ENCODE results near the gene TTC34.

The TTC34 gene

DNA sequence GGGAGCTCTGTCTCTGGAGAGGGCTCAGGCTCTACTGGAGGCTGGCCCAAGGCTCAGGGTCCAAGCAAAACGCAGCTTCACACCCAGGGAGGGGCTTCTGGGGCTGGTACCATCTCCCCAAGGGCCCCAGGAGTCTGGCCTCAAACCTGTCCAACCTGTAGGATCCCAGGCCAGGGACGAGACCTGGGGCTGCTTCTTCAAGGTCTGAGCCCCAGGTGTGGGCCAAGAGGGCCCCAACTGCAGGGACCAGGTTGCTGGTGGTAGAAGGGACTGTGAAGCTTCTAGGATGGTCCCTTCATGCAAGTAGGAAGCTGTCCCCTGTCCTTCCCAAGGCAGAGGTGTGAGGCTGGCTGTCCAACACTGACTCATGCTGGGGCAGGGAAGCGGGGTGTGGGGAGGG lies 160.9 kb downstream of the TTC34 start:
- DNase-seq (ENCODE audit: low read depth), result no peak
- Histone ChIP-seq H3K36me3 (ENCODE audit: control insufficient read depth, insufficient read depth, low read length, severe bottlenecking) (no peaks in the 10 kb centered on the region), H3K9ac (ENCODE audit: low read length) (no peak overlapping the region), H3K4me3 (ENCODE audit: low read length) (no peak overlapping the region), H3K9me3 (ENCODE audit: control insufficient read depth, low read length) (peaks cover 8% of the 10 kb centered on the region), H3K27me3 (replicated peaks; ENCODE audit: control insufficient read depth, insufficient read depth, low read length) (peaks cover 26% of the 10 kb centered on the region), H3K4me1 (ENCODE audit: control insufficient read depth, insufficient read depth, low read length) (peaks cover 6% of the 10 kb centered on the region)

DNA sequence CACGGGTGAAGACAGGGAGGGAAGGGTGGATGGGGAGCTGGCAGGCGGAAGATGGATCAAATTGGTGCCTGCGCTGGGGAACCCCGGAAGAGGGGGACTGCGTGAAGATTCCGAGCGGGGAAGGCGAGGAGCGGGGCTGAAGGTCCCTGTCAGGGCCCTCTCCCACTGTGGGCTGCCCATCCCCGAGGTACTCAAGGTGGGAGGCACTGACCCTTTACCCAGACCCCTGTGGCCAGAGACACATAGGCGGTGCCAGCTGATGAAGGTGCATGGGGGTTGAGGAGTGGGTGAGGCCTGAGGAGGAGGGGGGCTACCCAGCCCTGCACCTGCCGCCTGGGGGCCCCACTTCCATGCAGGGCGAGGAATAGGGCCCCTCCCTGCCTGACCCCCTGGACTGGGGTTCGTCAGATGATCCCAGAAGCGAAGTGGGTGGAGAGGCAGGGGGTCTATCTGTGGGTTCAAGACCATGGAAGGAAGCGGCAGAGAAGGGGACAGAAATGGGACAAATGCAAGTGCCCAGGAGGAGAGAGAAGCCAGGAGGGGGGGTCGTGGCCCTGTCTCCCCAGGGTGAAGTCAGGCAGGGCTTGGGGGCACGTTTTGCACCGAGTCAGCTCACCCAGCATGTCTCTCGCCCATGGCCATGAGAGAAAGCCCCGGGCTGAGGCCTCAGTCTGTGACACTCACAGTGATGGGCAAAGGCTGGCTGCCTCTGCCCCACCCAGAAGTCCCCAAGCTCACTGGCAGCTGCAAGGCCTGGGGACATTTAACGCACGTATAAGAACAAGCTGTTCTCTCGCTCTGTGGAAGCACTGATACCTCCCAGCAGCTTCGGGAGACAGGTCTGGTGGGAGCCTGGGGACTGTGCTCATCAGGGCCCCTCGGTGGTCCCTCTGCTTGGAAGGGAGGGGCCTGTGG lies 161.6 kb downstream of the TTC34 start:
- no peak overlapping the region for H3K4me3 ChIP-seq (ENCODE audit: low read length)
- peaks cover 6% of the 10 kb centered on the region for H3K4me1 ChIP-seq (ENCODE audit: control insufficient read depth, insufficient read depth, low read length)
- H3K9ac ChIP-seq (ENCODE audit: low read length), result no peak overlapping the region
- no peak for DNase-seq (ENCODE audit: low read depth)
- peaks cover 26% of the 10 kb centered on the region for H3K27me3 ChIP-seq (replicated peaks; ENCODE audit: control insufficient read depth, insufficient read depth, low read length)
- H3K9me3 ChIP-seq (ENCODE audit: control insufficient read depth, low read length), result peaks cover 8% of the 10 kb centered on the region
- H3K36me3 ChIP-seq (ENCODE audit: control insufficient read depth, insufficient read depth, low read length, severe bottlenecking), result no peaks in the 10 kb centered on the region

DNA sequence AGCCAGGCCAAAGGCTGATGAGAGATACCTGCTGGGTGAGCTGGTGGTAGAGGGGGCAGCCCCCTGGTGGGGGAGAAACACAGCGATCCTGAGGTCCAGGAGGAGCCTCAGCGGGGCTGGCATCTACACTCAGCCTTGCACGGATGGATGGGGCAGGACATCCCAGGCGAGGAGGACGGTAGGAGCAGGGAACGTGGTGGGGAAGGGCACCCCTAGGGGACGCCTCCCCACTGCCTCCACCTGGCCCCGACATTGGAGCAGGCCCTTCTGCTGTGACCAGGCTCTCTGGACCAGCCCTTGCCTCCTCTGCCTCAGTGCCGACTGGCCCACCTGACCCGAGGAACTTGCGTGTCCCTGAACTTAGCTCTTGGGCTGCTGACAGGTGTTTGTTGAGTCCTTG lies 162.3 kb downstream of the TTC34 start:
- DNase-seq (ENCODE audit: low read depth), result no peak
- Histone ChIP-seq H3K9ac (ENCODE audit: low read length) (no peak overlapping the region), H3K27me3 (replicated peaks; ENCODE audit: control insufficient read depth, insufficient read depth, low read length) (peaks cover 26% of the 10 kb centered on the region), H3K36me3 (ENCODE audit: control insufficient read depth, insufficient read depth, low read length, severe bottlenecking) (no peaks in the 10 kb centered on the region), H3K4me3 (ENCODE audit: low read length) (no peak overlapping the region), H3K4me1 (ENCODE audit: control insufficient read depth, insufficient read depth, low read length) (peaks cover 6% of the 10 kb centered on the region), H3K9me3 (ENCODE audit: control insufficient read depth, low read length) (peaks cover 8% of the 10 kb centered on the region)

DNA sequence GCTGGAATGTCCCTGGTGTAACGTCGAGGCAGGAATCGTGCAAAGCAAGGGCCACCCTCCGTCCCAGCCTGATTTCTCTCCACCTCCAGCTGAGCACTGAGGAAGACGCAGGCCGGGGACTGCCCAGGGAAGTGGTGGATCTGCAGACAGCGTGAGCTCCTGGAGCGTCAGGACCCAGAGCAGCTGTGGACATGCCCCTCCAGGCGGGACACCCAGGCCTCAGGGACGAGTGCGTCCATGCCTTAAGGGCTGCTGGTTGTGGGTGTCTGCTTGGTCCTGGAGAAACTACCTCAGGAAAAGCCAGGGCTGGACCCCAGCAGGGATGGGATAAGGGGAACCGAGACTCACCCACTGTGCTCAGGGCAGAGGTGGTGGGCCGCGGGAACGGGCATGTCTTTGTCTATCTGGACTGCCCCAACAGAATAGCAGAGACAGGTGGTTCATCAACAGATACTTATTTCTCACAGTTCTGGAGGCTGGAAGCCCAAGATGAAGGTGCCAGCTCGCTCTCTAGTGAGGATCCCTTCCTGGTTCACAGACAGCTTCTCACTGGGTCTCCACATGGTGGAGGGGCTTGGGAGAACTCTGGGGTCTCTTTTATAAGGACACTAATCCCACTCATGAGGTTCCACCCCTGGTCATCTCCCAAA lies 162.9 kb downstream of the TTC34 start:
- H3K4me1 ChIP-seq (ENCODE audit: control insufficient read depth, insufficient read depth, low read length), result peaks cover 6% of the 10 kb centered on the region

DNA sequence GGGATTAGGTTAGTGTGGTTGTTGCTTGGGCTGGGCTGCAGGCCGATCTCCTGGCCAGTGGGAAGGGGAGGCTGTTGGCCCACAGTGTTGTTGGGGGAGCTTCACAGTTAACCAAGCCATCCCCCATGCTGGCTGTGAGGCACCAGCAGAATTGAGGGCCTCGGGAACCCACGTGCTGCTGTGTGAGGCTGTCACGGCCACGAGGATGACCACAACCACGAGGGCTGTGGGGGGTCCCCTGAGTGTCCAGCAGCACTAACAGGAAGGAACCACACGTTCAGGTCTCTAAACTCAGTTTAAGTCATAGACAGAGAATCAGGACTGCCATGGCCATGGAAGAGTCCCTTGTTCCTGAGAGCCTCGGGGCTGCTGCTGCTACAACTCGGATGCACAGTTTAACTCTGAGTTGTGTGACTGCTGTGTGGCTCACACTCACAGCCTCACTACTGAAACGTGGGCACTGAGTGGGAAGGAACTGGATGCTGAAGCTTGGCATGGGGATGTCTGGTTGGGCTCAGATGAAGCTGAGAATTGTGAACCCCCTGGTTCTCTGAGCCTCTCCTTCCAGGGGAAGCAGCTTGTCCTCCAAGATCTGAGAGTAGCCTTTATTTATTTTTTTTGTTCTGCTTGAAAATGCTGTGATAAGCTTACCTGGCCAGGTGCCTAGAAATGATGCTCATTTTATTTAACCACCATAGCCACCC lies 163.9 kb downstream of the TTC34 start:
- H3K4me3 ChIP-seq (ENCODE audit: low read length), result no peak overlapping the region
- H3K9ac ChIP-seq (ENCODE audit: low read length), result no peak overlapping the region
- H3K36me3 ChIP-seq (ENCODE audit: control insufficient read depth, insufficient read depth, low read length, severe bottlenecking), result no peaks in the 10 kb centered on the region
- H3K27me3 ChIP-seq (replicated peaks; ENCODE audit: control insufficient read depth, insufficient read depth, low read length), result peaks cover 31% of the 10 kb centered on the region
- peaks cover 6% of the 10 kb centered on the region for H3K4me1 ChIP-seq (ENCODE audit: control insufficient read depth, insufficient read depth, low read length)
- peaks cover 8% of the 10 kb centered on the region for H3K9me3 ChIP-seq (ENCODE audit: control insufficient read depth, low read length)
- no peak for DNase-seq (ENCODE audit: low read depth)

More for the DNA sequence above, 162.9 kb downstream of the TTC34 start:
- Histone ChIP-seq H3K27me3 (replicated peaks; ENCODE audit: control insufficient read depth, insufficient read depth, low read length) (peaks cover 26% of the 10 kb centered on the region), H3K9me3 (ENCODE audit: control insufficient read depth, low read length) (peaks cover 8% of the 10 kb centered on the region), H3K36me3 (ENCODE audit: control insufficient read depth, insufficient read depth, low read length, severe bottlenecking) (no peaks in the 10 kb centered on the region), H3K9ac (ENCODE audit: low read length) (no peak overlapping the region), H3K4me3 (ENCODE audit: low read length) (no peak overlapping the region)
- no peak for DNase-seq (ENCODE audit: low read depth)

DNA sequence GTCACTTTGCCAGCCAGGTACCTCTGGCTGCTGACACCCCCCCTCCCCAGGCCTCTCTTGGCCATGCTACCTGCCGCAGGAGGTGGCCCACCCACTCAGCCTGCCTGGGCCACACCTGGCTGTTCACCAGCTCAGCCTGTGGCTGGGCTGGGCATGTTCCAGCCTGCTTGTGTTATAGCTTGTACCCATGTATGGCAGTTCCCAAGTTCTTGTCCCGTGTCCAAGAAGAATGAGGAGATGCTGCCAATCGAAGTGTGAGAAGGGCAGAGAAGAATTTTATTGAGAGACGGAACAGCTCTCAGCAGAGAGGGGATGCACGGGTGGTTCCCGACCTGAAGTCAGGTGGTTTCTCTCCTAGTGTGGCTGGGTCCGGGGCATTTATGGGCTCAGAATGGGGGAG lies 164.8 kb downstream of the TTC34 start:
- Histone ChIP-seq H3K9ac (ENCODE audit: low read length) (no peak overlapping the region), H3K9me3 (ENCODE audit: control insufficient read depth, low read length) (peaks cover 8% of the 10 kb centered on the region), H3K27me3 (replicated peaks; ENCODE audit: control insufficient read depth, insufficient read depth, low read length) (peaks cover 31% of the 10 kb centered on the region), H3K36me3 (ENCODE audit: control insufficient read depth, insufficient read depth, low read length, severe bottlenecking) (no peaks in the 10 kb centered on the region), H3K4me3 (ENCODE audit: low read length) (no peak overlapping the region), H3K4me1 (ENCODE audit: control insufficient read depth, insufficient read depth, low read length) (peaks cover under 1% of the 10 kb centered on the region)
- no peak for DNase-seq (ENCODE audit: low read depth)

DNA sequence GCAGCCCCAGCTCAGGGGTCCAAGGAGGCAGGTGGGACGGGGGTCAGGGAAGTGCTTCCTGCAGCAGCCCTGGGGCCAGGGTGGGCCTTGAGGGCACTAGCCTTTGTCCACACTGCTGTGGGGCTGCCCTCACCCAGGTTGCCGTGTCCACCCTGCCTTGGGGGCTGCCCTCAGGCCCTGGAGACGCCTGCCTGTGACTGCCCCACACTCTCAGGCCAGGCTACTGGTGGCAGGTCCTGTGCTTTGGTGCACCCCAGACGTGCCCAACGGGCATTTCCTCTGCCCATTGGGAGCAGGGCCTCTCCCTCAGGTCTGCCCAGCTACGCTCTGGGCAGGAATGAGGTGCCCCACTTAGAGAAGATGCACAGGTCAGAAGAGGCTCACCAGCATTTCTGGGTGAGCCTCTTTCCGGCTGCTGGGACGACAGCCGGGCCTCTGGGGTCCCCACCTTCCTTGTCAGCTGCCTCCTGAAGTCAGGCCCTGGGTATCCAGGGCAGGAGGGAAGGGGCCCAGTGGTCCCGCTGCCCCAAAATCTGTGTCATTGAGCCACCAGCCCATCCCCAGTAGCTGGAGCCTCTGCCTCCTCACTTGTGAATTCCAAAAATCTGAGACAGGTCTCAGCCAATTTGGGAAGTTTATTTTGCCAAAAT lies 166.0 kb downstream of the TTC34 start:
- H3K4me1 ChIP-seq (ENCODE audit: control insufficient read depth, insufficient read depth, low read length), result no peaks in the 10 kb centered on the region
- peaks cover 35% of the 10 kb centered on the region for H3K27me3 ChIP-seq (replicated peaks; ENCODE audit: control insufficient read depth, insufficient read depth, low read length)
- no peak overlapping the region for H3K9ac ChIP-seq (ENCODE audit: low read length)
- no peak overlapping the region for H3K4me3 ChIP-seq (ENCODE audit: low read length)
- H3K9me3 ChIP-seq (ENCODE audit: control insufficient read depth, low read length), result peaks cover 8% of the 10 kb centered on the region
- H3K36me3 ChIP-seq (ENCODE audit: control insufficient read depth, insufficient read depth, low read length, severe bottlenecking), result no peaks in the 10 kb centered on the region
- DNase-seq (ENCODE audit: low read depth), result no peak

DNA sequence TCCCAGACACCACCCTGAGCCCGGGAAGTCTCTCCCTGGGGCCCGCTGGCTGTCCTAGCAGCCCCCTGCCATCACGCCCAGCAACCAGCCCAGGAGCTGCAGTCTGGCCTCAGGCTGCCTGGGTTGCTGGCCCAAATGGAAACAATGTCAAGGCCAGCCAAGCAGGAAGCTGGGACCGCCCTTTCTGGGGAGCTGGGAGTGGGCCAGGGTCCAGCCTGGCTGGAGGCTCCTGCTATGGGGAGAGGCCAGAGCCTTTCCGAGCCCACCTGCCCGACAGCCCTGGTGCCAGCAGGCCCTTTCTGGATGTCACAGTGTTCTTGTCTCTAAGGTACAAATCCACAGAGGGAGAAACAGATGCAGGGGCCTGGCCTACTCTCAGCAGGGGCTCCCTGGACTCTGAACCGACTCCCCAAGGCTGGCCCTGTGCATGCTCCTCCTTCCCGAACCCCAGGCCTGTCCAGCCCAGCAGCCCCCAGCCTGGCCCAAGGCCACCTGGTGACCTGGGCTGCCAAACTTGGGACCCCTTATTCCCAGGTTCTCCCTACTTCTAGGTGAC lies 167.5 kb downstream of the TTC34 start:
- Histone ChIP-seq H3K36me3 (ENCODE audit: control insufficient read depth, insufficient read depth, low read length, severe bottlenecking) (no peaks in the 10 kb centered on the region), H3K4me3 (ENCODE audit: low read length) (no peak overlapping the region), H3K27me3 (replicated peaks; ENCODE audit: control insufficient read depth, insufficient read depth, low read length) (peaks cover 34% of the 10 kb centered on the region), H3K4me1 (ENCODE audit: control insufficient read depth, insufficient read depth, low read length) (no peaks in the 10 kb centered on the region), H3K9me3 (ENCODE audit: control insufficient read depth, low read length) (peaks cover 8% of the 10 kb centered on the region), H3K9ac (ENCODE audit: low read length) (no peak overlapping the region)
- DNase-seq (ENCODE audit: low read depth), result no peak

DNA sequence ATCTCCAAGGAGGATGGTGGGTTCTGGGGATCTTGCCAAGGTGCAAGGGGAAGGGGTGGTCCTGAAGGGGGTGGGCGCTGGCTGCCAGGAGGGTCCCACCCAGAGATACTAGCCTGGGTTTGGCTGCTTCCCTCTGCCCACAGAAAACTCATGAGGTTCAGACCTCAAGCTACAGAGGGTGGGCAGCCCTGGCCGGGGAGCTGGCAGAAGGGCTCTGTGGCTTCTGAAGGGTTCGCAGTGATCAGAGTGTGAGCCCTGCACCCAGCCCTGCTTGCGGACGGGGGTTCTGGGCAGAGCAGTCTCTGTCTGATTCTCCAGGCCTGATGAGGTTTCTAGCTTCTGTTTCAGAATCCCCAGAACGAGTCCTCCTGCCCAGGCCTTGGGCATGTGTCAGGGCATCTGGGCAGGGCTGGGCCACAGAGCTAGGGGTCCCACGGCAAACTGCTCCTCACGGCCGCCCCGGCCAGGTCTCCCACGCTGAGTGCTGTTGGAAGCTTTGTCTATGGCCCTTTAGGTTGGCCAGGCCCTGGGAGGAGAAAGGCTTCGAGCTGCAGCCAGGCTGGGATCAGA lies 168.0 kb downstream of the TTC34 start:
- no peak overlapping the region for H3K9ac ChIP-seq (ENCODE audit: low read length)
- no peaks in the 10 kb centered on the region for H3K4me1 ChIP-seq (ENCODE audit: control insufficient read depth, insufficient read depth, low read length)
- H3K9me3 ChIP-seq (ENCODE audit: control insufficient read depth, low read length), result peaks cover 8% of the 10 kb centered on the region
- H3K4me3 ChIP-seq (ENCODE audit: low read length), result no peak overlapping the region
- H3K27me3 ChIP-seq (replicated peaks; ENCODE audit: control insufficient read depth, insufficient read depth, low read length), result peaks cover 28% of the 10 kb centered on the region
- no peak for DNase-seq (ENCODE audit: low read depth)
- H3K36me3 ChIP-seq (ENCODE audit: control insufficient read depth, insufficient read depth, low read length, severe bottlenecking), result no peaks in the 10 kb centered on the region

DNA sequence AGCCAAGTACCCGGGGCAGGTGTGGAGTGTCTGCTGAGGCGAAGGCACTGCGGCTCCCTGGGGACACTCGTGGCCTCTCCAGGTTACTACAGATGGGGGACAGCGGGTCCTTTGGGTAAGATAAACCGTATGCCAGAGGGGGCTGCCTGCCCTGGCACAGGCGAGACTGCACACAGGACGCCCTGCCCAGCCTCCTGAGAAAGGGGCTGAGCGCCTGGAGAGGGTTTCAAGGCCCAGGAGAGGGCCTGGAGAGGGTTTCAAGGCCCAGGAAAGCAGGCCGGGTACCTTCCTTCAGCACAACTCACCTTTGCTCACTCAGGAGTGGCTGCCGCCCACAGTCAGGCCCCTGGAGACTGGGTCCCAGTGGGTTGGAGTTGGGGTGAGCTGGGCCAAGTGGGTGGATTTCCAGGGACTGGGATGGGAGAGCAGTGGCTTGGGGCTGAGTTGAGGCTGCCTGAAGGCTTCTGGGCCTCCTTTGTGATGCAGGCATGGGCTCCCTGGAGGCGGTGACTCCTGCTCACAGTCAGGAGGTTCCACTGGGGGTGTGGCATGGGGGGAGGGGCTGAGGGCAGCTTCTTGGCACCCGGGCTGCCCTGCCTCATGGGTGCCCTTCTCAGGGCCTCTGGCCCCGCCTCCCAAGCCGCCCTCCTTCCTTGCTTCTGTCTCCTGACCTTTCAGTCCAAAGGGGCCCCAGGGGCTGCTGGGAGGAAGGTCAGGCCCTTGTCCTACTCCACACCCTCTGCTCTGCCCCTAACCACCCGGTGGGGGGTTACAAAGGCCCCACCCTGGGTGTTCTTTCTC lies 168.7 kb downstream of the TTC34 start, which contains the start of gene MMEL1:
Gene MMEL1 (minus strand): TSS at position 456 of the 801 bp plus-strand sequence. CDS start 3,532 bp downstream, outside the sequence.
- no peaks in the 10 kb centered on the region for H3K36me3 ChIP-seq (ENCODE audit: control insufficient read depth, insufficient read depth, low read length, severe bottlenecking)
- H3K4me1 ChIP-seq (ENCODE audit: control insufficient read depth, insufficient read depth, low read length), result no peaks in the 10 kb centered on the region
- no peak within 1 kb of the TSS for H3K9ac ChIP-seq (ENCODE audit: low read length)
- H3K27me3 ChIP-seq (replicated peaks; ENCODE audit: control insufficient read depth, insufficient read depth, low read length), result peaks cover 27% of the 10 kb centered on the region
- no peak for DNase-seq (ENCODE audit: low read depth)
- no peak within 1 kb of the TSS for H3K4me3 ChIP-seq (ENCODE audit: low read length)
- peaks cover 8% of the 10 kb centered on the region for H3K9me3 ChIP-seq (ENCODE audit: control insufficient read depth, low read length)
